Measurements from ENCODE around the gene ITGA6. TPM values are rescaled to one million over a fixed set of nuclear protein-coding genes. Genes with fewer than 3 reads are reported as not detected.

The ITGA6 gene
- total RNA-seq, 1 experiment from 2014 or later = 75.9 TPM

GRCh38 chr2:172430678-172431077, 3.3 kb downstream of the ITGA6 start:
- DNase-seq (ENCODE audit: low read depth, low spot score) = no peak
- no peak overlapping the region for H3K27ac ChIP-seq (ENCODE audit: low read length)
- no peaks in the 10 kb centered on the region for H3K27me3 ChIP-seq (ENCODE audit: control insufficient read depth, insufficient read depth, low read length)
- H3K9me3 ChIP-seq (ENCODE audit: control insufficient read depth, insufficient read depth, low read depth, low read length) = no peaks in the 10 kb centered on the region
- POLR2A ChIA-PET = interaction anchor here (0.6 kb wide), 1 partner anchor 604 kb away, joined by 4 read pairs; no protein-coding TSS in a partner anchor
- BruUV-seq (replicated peaks) = no TSS peak
- TF ChIP-seq SIN3A (IDR thresholded peaks at IDR 0.05; ENCODE audit: borderline replicate concordance, insufficient read depth, low read depth, low read length) (no peak), CTCF (IDR thresholded peaks at IDR 0.05) (no peak), TCF7L2 (IDR thresholded peaks at IDR 0.05; ENCODE audit: low read depth, low read length) (no peak), REST (IDR thresholded peaks at IDR 0.05; ENCODE audit: insufficient read depth in 1 of 2, low read depth in 2 of 2, low read length in 1 of 2) (no peak), POLR2AphosphoS5 (IDR thresholded peaks at IDR 0.05; ENCODE audit: low read depth, low read length) (no peak)
- H3K36me3 ChIP-seq (ENCODE audit: control insufficient read depth, insufficient read depth, low read length) = peaks cover 3% of the 10 kb centered on the region; the same call in 1 of the 2 replicates
- CTCF ChIA-PET = interaction anchor here (2.8 kb wide), 1 partner anchor 30 kb away, joined by 24 read pairs; no protein-coding TSS in a partner anchor
- H3K4me3 ChIP-seq (ENCODE audit: low read depth in 2 of 2, low read length in 2 of 2) = no peak overlapping the region
- ATAC-seq = no peak
- peaks cover 29% of the 10 kb centered on the region for H3K4me1 ChIP-seq (ENCODE audit: control insufficient read depth, insufficient read depth, low read length)
- in situ Hi-C loops (cut with HindIII; ENCODE audit: low pct_unique_long_range_greater_than_20kb, low sequenced_read_pairs) (no loop called here), intact Hi-C loops (cut with micrococcal nuclease; ENCODE audit: unreplicated experiment) (no loop called here)

- DNase-seq (ENCODE audit: low read depth, low spot score) (no peak), ATAC-seq (no peak)
- peaks cover 29% of the 10 kb centered on the region for H3K4me1 ChIP-seq (ENCODE audit: control insufficient read depth, insufficient read depth, low read length)
- H3K4me3 ChIP-seq (ENCODE audit: low read depth in 2 of 2, low read length in 2 of 2) = no peak overlapping the region
- no peaks in the 10 kb centered on the region for H3K9me3 ChIP-seq (ENCODE audit: control insufficient read depth, insufficient read depth, low read depth, low read length)
- no TSS peak for BruUV-seq (replicated peaks)
- in situ Hi-C loops (cut with HindIII; ENCODE audit: low pct_unique_long_range_greater_than_20kb, low sequenced_read_pairs) = no loop called here
- peaks cover 3% of the 10 kb centered on the region; the same call in 1 of the 2 replicates for H3K36me3 ChIP-seq (ENCODE audit: control insufficient read depth, insufficient read depth, low read length)
- intact Hi-C loops (cut with micrococcal nuclease; ENCODE audit: unreplicated experiment) = no loop called here
- H3K27me3 ChIP-seq (ENCODE audit: control insufficient read depth, insufficient read depth, low read length) = no peaks in the 10 kb centered on the region
- H3K27ac ChIP-seq (ENCODE audit: low read length) = no peak overlapping the region
- ChIA-PET POLR2A (no interaction called here), CTCF (interaction anchor here (2.8 kb wide), 1 partner anchor 29 kb away, joined by 24 read pairs; no protein-coding TSS in a partner anchor)
- TF ChIP-seq CTCF (IDR thresholded peaks at IDR 0.05) = no peak
- TF ChIP-seq SIN3A (IDR thresholded peaks at IDR 0.05; ENCODE audit: borderline replicate concordance, insufficient read depth, low read depth, low read length) = no peak
- TF ChIP-seq REST (IDR thresholded peaks at IDR 0.05; ENCODE audit: insufficient read depth in 1 of 2, low read depth in 2 of 2, low read length in 1 of 2) = no peak
- no peak for TF ChIP-seq POLR2AphosphoS5 (IDR thresholded peaks at IDR 0.05; ENCODE audit: low read depth, low read length)
- no peak for TF ChIP-seq TCF7L2 (IDR thresholded peaks at IDR 0.05; ENCODE audit: low read depth, low read length)
Measured at GRCh38 chr2:172431463-172431862, 4.1 kb downstream of the ITGA6 start.
